Measurements from ENCODE around the gene KIF4A.
A peak's percentile ranks its signal among the peaks of the same experiment; 100 is the strongest.
"Not testable (repeated sequence)": the region's sequence is repeated elsewhere in the genome, so short reads cannot be mapped to it uniquely, and the experiment has no call there.

KIF4A gene

DNA sequence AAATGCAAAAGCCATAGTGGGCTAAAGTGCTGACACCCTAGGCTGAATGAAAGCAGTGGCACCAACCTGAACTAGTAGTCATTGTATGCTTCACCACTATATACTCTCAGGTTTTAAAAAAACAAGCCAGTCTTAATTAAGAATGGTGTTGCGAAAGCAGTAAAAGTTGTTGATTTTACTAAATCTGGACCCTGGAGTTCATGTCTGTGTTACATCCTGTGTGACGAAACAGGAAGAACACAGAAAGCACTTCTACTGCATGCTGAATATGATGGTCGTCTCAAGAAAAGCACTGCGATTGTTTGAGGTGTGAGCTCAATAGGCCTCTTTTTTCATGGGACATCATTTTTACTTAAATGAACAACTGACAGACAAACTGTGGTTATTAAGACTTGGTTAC is 109.0 kb downstream of the KIF4A start:
- DNase-seq, result no peak

DNA sequence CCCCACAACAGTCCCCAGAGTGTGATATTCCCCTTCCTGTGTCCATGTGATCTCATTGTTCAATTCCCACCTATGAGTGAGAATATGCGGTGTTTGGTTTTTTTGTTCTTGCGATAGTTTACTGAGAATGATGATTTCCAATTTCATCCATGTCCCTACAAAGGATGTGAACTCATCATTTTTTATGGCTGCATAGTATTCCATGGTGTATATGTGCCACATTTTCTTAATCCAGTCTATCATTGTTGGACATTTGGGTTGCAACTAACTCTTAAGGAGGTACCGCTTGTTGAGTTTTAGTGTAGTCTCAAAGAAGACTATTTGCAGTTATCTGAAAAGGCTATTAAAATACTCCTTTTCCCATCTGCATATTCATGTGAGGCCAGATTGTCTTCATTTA is 110.3 kb downstream of the KIF4A start:
- DNase-seq, result not testable (repeated sequence)

DNA sequence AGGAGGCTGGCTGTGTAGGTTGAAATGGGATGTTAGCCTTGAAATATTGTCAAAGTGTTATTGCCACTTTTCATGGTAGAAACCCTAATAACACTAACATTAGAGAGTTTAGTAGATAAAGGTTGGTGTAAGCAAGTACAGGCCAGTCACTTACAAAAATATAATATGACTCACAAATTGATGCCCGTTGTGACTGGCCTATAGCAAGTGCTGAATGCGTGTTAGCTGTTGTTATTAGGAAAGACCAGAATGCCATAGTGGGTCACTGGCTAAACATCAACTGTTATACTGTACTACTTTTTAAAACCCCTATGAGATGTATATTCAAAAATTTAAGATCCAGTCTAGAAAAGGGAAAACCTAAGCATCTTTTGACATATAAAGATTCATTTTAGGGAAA is 112.8 kb downstream of the KIF4A start:
- no peak for DNase-seq

DNA sequence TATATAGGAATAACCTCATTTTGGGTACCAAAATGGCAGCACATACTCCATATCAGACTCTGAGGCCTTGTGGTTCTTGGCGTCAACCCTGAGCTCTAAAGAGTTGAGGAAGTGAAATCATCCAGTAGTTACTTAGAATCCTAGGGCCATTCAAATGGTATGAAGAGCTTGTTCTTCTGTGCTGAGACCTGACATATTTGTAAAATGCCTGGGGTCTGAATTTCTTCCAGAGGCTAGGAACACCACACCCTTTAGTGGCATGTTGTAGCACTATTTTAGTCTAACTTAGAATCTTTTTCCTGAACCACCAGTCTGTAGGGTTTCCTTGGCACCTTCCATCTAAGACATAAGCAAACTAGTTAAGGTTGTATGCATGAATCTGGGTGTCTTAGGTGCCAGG is 115.1 kb downstream of the KIF4A start:
- DNase-seq, result no peak

DNA sequence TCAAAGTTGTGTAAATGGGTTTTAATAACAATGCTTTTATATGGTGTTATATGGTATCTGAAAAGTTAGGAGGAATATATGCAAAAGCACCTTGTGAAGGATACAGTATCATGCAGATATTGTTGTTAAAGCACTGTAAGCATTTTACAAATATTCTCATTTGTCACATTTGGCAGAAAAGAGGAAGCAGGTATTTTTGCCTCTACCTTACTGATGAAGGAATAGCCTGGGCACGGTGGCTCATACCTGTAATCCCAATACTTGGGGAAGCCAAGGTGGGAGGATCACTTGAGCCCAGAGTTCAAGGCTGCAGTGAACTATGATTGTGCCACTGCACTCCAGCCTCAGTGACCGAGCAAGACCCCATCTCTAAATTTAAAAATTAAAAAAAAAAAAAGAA is 121.0 kb downstream of the KIF4A start:
- DNase-seq, result no peak

DNA sequence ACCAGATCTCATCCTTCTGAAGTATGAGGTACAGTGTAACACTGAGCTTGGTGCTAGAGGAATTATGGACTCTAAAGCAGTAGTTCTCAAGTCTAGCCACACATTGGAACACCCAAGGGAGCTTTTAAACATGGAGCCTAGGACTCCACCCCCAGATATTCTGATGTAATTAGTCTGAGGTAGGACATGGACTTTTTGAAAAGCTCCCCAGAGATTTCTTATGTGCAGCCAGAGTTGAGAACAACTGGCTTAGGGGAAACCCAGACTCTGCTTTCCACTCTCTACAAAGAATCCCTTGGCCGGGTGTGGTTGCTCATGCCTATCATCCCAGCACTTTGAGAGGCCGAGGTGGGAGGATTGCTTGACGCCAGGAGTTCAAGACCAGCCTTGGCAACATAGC is 121.6 kb downstream of the KIF4A start:
- DNase-seq, result no peak

DNA sequence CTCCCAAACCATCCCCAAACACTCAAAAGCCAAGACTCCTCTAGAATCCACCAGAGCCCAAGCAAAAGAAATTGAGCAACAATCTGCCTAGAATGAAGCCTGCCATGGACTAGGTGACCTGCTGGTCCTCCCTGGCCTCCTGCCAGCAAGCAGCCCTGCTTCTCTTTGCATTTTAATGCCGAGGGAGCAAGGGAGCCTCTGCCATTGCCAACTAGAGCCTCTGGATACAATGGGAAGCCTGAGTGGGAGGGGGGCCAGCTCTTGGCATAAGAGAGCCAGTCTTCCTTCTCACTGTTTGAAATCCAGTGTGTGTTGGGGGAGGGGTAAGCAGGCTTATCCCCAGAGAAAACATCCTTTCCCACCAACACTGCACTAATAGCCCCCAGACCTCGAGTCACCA is 131.7 kb downstream of the KIF4A start:
- no peak for DNase-seq

DNA sequence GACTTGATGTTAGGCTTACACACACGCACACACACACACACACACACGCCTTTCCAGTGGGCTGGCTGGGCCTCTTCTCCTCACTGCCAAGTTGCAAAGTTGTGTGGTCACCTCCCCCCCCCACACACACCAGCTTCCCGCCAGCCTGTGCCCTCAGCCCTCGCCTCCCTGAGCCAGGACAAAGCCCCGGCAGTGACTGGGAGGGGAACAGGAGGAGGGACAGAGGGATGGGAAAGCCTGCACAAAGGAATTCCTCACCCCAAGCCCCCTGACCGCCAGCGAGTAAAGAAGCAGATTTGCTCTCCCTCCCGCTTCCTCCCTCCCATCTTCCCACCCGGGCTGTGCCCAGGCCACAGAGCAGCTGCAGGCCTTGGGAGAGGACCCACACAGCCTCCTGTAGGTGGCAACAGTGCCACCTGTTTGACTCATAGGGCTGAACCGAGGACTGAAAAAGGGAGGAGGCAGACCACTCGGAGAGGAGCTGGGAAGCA is 133.0 kb downstream of the KIF4A start, which contains the start of gene GDPD2:
Gene GDPD2, plus strand, starts transcription at position 464 of the 491 bp plus-strand sequence. CDS start 1,671 bp downstream, outside the sequence.
- DNase-seq, result peak; percentile 16

DNA sequence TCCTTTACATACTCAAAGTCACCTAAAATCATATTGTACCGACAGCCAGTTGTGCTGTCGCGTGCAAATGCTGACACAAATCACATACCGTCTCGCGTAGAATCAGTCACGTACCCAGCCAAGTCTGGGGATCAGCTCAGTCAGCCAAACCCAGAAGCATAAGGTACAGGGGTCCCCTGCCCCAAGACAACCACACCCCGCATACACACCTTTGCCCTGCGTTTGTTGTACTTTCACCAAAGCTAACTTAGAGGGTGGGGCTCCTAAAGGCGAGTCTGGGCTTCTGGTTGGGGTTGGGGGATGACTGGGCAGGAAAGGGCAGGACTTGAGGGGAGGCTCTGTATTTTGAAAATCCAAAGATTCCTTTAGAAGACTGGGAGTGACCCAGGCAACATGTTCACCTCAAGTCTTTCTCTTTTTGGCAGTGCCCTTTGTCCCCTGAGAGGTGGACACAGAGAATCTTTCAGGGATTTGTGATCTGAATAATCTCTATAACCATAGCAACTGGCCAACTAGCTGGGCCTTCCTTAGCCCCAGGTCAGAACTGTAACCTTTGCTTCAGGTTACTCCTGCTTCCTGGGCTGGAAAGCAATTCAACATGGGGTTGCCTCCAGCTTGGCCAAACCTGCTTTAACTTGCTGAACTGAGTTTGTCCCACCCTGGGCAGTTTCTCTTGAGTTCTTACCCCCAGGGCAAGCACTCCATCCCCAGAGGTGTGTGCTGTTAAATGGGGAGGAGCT is 134.2 kb downstream of the KIF4A start:
- DNase-seq, result no peak

DNA sequence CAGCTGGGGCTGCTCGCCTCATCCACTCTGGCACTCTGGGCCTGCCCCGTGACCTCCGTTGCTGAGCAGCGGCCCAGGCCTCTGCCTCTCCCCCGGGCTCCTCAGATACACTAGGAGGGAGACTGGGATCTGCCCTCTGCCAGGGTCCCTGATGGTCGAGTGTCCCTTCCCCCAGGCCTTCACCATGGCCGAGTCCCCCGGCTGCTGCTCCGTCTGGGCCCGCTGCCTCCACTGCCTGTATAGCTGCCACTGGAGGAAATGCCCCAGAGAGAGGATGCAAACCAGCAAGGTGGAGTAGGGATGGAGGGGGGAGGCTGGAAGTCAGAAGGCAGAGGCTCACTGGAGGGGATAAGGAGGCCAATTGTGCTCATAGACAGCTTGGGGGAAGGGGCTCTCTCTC is 134.9 kb downstream of the KIF4A start:
- no peak for DNase-seq

DNA sequence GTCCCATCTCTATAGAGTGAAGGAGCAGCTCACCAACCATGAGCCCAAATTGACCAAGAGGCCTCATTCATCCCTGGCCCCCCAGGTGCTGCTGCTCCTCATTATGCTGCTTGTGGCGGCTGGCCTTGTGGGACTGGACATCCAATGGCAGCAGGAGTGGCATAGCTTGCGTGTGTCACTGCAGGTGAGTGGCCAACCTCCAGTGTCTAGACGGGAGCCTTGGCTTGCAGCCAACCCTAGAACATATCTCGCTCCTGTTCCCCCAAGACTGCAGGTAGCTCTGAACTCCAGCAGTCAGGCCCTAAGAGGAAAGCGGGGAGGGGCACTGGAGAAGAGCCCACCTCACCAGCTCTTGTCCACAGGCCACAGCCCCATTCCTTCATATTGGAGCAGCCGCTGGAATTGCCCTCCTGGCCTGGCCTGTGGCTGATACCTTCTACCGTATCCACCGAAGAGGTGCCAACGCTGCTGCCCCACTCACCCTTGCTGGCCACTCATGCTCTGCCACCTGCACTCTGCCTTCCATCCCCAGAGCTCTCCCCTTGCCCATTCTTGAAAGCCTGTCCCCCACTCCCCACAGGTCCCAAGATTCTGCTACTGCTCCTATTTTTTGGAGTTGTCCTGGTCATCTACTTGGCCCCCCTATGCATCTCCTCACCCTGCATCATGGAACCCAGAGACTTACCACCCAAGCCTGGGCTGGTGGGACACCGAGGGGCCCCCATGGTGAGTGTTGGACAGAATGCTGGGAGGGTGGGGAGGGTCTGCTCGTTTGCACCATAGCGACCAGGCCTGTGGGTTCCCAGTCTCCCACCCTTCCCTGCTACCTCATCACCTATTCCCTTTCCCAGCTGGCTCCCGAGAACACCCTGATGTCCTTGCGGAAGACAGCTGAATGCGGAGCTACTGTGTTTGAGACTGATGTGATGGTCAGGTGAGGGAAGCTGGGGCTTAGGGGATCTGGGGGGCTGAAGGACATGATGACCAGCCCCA is 136.7 kb downstream of the KIF4A start:
- DNase-seq, result no peak

DNA sequence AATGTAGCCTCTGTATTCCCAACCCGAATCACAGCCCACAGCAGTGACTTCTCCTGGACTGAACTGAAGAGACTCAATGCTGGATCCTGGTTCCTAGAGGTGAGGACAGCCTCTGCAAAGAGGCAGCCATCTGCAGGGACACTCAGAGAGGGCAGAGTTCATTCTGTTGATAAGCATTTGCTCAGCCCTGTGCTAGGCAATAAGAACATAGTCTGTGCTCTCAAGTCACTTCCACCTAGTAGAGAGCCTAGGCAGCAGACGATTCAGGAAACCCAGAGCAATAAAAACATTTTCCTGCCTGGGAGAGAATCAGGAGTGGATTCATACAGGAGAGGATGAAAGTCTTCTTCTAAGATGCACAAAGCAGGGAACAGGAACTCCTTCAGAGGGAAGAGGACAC is 137.5 kb downstream of the KIF4A start:
- no peak for DNase-seq

DNA sequence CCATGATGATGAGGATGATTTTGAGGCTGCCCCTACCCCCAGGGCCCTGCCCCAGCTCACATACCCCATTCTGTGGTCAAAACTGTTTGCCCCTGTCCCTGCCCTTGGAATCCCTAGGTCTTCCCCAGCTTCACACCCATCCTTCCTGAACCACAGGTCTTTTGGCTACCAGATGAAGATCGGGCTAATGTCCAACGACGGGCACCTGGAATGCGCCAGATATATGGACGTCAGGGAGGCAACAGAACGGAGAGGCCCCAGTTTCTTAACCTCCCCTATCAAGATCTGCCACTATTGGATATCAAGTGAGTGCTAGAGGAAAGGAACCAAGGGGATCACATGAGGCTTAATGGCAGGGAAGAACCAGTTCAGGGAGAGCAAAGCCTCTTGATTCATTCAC is 139.9 kb downstream of the KIF4A start:
- no peak for DNase-seq

DNA sequence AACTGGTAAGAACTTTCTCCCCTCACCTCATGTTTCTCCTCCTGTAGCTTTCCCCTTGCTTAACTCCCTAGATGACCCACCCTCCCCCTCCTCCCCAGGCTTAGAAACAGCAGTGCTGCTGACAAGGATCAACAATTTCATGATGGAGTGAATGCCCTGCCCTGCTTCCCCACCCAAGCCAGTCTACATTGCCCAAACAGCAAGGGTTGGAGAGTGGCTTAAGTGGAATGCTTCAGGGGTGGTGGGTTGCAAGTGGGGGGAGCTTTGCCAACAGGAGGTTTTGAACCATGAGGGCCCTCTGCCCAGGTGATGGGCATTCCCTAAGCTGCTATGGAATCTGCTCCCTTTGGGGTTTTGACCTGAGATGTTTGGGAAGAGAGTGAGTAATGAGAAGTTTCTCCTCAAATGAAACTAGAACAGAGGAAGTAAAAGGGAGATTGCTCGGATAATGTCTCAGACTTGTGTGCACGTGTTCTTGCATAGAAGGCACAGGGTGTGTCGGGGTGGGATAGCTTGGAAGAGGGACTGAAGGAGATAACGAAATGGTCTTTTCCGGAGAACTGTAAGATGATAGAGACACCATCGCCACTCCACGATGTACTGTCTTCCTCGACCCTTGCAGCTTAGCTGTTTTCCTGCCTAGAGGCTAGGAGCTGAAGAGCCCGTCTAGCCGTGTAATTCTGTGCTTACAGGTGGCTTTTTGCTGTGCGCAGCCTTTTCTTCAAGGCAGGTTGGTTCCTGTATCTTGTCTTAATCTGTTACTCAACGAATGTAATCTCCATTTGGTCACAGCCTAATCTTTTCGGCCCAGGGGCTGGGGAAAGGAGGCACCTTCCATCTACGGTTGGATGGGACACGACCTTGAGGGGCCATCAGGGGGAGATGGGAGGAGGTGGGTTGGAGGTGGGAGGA is 143.3 kb downstream of the KIF4A start:
- no peak for DNase-seq

DNA sequence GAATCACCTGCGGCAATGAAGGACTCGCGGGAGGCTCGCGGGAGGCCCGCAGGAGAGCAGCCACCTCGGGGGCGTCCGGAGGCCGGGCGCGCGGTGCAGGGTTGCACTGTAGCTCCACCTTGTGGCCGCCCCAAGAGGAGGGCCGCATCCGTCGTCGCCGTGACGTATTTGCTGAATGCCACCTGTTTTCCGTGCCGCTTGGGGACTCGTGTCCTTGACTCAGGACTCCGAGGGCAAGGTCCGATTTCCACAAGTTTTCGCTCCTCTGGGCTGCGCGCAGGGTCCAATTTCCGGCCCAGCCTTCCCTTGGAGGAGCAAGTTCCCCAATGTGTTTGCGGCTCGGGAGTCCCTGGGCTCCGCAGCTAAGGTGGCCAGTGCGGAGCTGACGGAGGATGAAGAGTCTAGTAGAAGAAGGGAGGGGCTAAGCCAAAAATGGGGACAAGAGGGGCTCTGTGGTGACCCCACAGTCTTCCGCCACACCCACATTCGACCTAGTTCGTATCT is 144.0 kb downstream of the KIF4A start:
- peak; percentile 34 for DNase-seq

DNA sequence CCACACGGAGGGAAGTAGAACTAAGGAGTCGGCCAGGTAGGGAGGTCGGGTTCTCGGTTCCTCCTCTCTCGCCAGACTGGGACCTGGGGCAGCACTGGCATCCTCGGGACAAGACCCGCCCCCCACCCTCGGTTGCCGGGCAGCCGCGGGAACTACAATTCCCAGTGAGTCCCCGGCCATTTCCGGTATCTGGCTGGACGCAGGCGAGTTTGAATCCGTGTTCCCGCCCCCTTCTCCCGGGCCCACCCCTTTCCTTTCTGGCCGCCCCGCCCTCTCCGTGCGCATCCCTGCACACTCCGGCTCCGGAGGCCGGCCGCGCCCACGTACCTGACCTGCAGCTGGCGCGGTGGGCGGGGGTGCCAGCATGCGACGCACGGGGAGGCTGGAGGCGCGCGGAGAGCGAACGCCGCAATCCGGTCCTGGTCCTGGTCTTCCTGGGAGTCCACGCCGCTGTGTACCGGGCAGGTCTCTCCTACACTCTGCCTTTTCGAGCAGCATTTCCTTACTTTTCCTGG is 144.5 kb downstream of the KIF4A start:
- peak; percentile 77 for DNase-seq

DNA sequence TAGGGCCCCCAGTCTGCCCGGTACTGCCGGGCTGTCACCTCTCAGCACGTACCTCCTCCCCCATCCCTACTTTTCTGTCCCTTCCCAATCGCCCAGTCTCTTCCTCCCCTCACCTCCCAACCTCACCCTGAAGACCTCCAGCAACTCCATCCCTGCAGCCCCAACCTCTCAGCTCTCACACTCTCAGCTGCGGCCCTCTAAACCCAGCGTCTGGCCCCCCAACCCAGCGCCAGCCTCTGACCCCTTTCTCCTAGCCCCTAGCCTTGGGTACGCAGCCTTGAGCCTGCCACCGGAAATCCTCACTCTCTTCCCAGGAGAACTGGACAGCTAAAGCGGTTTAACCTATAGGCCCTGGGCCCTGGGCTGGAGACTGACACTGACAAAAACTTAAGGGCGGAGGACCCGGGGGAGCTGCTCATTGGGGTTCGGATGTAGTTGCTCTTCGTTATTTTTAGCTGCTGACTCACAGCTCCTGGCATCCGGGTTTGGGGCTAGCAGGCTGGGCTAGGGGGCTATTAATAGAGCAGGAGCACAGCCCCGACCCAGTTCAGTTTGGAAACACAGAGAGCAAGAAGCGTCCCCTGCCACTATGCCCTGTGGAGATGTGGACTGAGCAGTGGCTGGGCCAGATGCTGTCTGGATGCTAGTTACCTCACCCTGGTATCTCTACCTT is 145.1 kb downstream of the KIF4A start:
- DNase-seq, result no peak

DNA sequence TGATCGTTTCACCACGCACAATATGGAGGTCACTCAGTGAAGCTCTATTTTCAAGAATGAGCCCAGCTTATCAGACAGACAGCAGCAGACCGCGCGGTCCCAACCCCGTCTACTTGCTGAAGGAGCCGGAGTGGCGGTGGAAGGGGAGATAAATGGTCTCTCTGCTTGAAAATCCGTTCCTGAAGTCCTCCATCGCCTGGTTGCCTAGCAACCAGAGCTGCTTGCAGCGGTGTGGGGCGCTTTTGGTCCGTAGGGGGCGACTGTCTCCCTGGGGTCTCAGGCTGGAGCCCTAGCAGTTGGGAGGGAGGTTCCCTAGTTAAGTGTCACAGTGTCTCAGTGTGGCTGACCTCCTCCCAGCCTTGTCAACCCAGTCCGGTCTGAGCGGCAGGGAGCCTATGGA is 146.4 kb downstream of the KIF4A start:
- DNase-seq, result no peak

DNA sequence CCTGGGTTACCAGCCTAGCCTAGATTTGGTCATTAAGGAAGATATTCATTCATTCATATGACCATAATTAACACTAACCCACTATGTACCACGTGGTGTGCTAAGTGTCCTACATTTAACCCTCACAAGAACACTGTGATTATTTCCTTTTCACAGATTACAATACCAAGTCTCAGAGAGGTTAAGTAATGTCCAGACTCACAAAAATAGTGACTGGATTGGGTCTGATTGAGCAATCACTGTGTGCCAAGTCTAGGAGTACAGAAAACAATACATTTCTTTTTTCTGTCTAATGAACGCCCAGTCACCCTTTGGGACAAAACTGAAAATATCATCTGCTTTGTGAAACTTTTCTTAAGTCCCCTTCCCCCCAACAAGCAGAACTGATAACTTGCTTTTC is 147.1 kb downstream of the KIF4A start:
- no peak for DNase-seq

DNA sequence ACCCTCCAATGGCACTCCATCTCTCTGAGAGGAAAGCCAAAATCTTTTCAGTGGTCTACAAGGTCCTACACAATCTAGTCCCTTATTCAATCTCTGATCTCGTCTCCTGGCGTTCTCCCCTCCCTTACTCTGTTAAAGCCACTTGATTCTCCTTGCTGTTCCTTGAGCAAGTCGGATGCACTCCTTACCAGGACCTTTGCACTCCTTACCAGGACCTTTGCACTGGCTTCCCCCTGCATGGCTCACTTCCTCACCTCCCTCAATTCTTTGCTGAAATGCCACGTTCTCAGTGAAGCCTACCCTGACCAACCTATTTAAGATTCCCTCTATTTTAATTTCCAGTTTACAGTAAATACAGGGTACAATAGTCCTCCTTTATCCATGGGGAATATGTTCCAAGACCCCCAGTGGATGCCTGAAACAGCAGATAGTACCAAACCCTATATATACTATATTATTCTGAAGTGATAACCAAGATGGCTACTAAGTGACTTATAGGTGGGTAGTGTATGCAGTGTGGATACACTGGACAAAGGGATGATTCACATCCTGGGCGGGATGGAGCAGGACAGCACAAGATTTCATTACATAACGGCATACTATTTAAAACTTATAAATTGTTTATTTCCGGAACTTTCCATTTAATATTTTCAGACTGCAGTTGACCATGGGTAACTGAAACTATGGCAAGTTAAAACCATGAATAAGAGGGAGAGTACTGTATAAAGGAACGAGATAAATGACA is 148.2 kb downstream of the KIF4A start:
- no peak for DNase-seq

DNA sequence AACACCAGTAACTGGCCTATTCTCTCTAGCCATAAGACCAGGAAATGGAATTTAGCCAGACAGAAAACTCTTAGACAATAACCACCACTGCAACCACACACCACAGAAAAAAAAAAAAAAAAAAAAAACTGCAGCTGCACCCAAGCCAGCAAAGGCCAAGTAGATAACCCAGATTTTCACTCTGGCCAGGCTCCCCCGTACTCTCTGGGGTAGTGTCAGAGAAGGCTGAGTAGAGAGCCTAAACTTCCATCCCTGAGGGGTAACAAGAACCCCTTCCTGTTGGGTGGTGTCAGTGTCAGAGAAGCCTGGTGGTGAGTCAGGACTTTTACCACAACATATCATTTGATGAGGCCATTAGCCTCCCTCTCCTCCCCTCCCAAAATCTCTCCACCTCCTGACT is 149.1 kb downstream of the KIF4A start:
- no peak for DNase-seq
